ENCODE measurements around the gene FAIM2.

The FAIM2 gene

GRCh38 chr12:49890096-49890461 lies 13.6 kb downstream of the FAIM2 start:
- no peak overlapping the region for H3K4me3 ChIP-seq (ENCODE audit: low read depth in 1 of 2, low read length in 2 of 2)
- H3K36me3 ChIP-seq (ENCODE audit: control insufficient read depth in 1 of 2, insufficient read depth in 2 of 2, low read length in 2 of 2): no peaks in the 10 kb centered on the region
- H3K4me1 ChIP-seq (ENCODE audit: control insufficient read depth in 1 of 2, insufficient read depth in 2 of 2, low read length in 2 of 2): no peaks in the 10 kb centered on the region
- H3K9me3 ChIP-seq (ENCODE audit: control insufficient read depth in 1 of 2, low read length in 2 of 2): no peaks in the 10 kb centered on the region
- no peak overlapping the region for H3K27ac ChIP-seq (ENCODE audit: low read length)
- no peaks in the 10 kb centered on the region for H3K27me3 ChIP-seq (ENCODE audit: low read depth, low read length)

DNA sequence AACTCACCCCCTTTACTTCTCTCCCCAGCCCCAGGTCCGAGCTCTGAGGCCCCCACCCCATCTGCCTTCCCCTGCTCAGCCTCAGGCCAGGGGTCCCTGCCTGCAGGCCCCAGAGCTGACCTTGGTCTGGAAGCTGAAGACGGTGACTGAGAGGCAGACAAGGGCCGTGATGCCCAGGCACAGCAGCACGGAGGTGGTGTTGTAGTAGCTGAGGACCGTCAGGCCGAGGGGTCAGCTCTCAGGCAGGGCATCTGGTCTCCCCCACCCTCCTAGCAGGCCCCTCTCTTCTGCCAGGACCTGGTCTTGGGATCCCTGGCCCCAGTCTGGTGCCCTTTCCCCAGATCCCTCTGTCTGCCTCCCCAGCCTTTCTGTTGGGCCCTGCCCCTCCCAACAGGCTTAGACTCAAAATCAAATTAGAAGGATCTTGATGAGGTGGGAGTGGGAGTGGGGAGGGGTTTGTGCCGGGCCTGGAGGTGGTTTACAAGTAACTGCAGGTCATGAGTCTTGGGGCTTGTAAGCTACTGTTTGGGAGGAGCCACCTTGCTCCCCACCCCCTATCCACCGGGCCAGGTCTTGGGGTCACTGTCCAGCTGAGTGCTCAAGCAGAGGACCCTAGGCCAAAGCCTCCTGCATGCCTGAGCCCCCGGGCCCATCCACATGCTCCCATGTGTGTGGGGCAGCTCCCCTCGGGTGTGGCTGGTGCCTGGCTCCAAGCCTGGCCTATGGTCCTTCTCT lies 14.2 kb downstream of the FAIM2 start:
- H3K27ac ChIP-seq (ENCODE audit: low read length): no peak overlapping the region
- H3K27me3 ChIP-seq (ENCODE audit: low read depth, low read length): no peaks in the 10 kb centered on the region
- H3K4me3 ChIP-seq (ENCODE audit: low read depth in 1 of 2, low read length in 2 of 2): no peak overlapping the region
- H3K9me3 ChIP-seq (ENCODE audit: control insufficient read depth in 1 of 2, low read length in 2 of 2): no peaks in the 10 kb centered on the region
- H3K4me1 ChIP-seq (ENCODE audit: control insufficient read depth in 1 of 2, insufficient read depth in 2 of 2, low read length in 2 of 2): no peaks in the 10 kb centered on the region
- no peaks in the 10 kb centered on the region for H3K36me3 ChIP-seq (ENCODE audit: control insufficient read depth in 1 of 2, insufficient read depth in 2 of 2, low read length in 2 of 2)

DNA sequence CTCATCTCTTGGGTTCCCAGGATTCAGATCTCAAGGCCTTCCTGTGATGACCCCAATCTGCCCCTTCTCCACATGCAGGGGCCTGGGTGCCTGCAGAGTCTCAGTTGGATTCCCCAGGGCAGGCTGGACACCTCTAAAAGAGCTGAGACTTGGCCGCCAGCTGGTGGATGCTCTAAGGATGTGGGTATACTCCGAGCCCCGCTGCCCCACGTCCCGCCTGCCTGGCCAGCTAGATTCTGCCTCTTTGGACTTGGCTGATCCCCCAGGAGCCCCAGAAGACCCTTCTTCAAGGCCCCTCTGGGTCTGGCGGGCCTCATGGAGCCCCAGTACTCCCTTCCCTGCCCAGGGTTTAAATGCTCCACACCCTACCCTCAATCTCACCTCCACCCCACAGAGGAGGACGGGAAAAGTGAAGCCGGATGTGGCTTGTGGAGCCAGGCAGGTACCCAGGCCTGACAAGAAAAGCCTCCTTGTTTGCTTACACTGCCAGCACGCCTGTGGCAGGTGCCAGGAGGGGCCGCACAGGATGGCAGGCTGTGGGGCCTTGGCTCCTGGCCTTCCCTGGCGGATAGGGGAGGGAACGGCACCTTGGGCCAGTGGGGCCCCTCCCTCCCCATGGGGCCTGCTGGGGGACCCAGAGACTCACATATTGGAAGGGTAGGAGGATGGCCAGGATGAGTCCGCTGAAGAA lies 15.1 kb downstream of the FAIM2 start:
- Histone ChIP-seq H3K27ac (ENCODE audit: low read length) (no peak overlapping the region), H3K4me1 (ENCODE audit: control insufficient read depth in 1 of 2, insufficient read depth in 2 of 2, low read length in 2 of 2) (no peaks in the 10 kb centered on the region), H3K36me3 (ENCODE audit: control insufficient read depth in 1 of 2, insufficient read depth in 2 of 2, low read length in 2 of 2) (no peaks in the 10 kb centered on the region), H3K27me3 (ENCODE audit: low read depth, low read length) (no peaks in the 10 kb centered on the region), H3K9me3 (ENCODE audit: control insufficient read depth in 1 of 2, low read length in 2 of 2) (no peaks in the 10 kb centered on the region), H3K4me3 (ENCODE audit: low read depth in 1 of 2, low read length in 2 of 2) (no peak overlapping the region)

DNA sequence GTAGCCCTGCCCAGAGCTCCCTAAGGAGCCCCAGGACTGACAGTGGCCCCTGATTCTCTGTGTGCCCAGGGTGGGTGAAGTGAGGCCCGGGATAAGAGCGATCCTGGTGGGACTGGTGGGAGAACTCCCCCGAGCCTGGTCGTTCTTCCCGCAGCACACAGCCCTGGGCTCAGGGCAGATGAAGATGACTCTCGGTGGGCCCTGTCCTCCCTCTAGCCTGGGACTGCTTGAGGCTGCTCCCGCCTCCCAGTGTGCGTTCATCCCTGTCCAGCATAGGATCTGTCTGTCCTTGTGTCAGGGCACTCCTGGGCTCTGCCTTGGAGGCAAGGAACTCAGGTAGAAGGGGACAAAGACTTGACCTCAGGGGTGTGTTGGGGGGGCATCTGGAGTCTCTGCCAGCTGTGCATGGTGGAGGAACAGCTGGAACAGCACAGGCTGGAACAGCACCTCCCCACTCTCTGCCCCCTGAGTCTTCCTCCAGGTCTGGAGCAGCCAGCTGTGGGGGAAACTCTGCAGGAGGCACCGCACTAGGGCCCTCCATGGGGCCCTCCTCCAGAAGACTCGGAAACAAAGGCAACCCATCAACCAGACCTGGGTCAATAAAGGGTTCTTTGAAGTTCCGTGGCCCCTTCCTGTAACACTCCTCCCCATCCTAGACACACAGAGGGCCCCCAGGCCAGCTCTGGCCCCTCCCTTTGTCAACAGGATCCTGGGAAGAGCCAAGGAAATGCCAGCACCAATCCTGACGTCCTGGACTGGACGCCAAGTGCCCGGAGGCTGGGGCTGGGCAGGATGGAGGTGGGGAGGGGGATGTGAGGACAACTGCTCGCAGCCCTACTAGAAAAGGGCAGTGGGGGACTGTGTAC lies 15.9 kb downstream of the FAIM2 start:
- Histone ChIP-seq H3K9me3 (ENCODE audit: control insufficient read depth in 1 of 2, low read length in 2 of 2) (no peaks in the 10 kb centered on the region), H3K27ac (ENCODE audit: low read length) (no peak overlapping the region), H3K4me3 (ENCODE audit: low read depth in 1 of 2, low read length in 2 of 2) (no peak overlapping the region), H3K36me3 (ENCODE audit: control insufficient read depth in 1 of 2, insufficient read depth in 2 of 2, low read length in 2 of 2) (no peaks in the 10 kb centered on the region), H3K27me3 (ENCODE audit: low read depth, low read length) (no peaks in the 10 kb centered on the region), H3K4me1 (ENCODE audit: control insufficient read depth in 1 of 2, insufficient read depth in 2 of 2, low read length in 2 of 2) (no peaks in the 10 kb centered on the region)

- no peaks in the 10 kb centered on the region for H3K36me3 ChIP-seq (ENCODE audit: control insufficient read depth in 1 of 2, insufficient read depth in 2 of 2, low read length in 2 of 2)
- no peak overlapping the region for H3K4me3 ChIP-seq (ENCODE audit: low read depth in 1 of 2, low read length in 2 of 2)
Observed at GRCh38 chr12:49887091-49887490, 16.6 kb downstream of the FAIM2 start.

GRCh38 chr12:49885663-49886461 lies 17.8 kb downstream of the FAIM2 start:
- Histone ChIP-seq H3K27ac (ENCODE audit: low read length) (no peak overlapping the region), H3K4me1 (ENCODE audit: control insufficient read depth in 1 of 2, insufficient read depth in 2 of 2, low read length in 2 of 2) (no peaks in the 10 kb centered on the region), H3K36me3 (ENCODE audit: control insufficient read depth in 1 of 2, insufficient read depth in 2 of 2, low read length in 2 of 2) (no peaks in the 10 kb centered on the region), H3K4me3 (ENCODE audit: low read depth in 1 of 2, low read length in 2 of 2) (no peak overlapping the region), H3K9me3 (ENCODE audit: control insufficient read depth in 1 of 2, low read length in 2 of 2) (no peaks in the 10 kb centered on the region), H3K27me3 (ENCODE audit: low read depth, low read length) (no peaks in the 10 kb centered on the region)

More at GRCh38 chr12:49887091-49887490, 16.6 kb downstream of the FAIM2 start:
- no peaks in the 10 kb centered on the region for H3K9me3 ChIP-seq (ENCODE audit: control insufficient read depth in 1 of 2, low read length in 2 of 2)
- no peaks in the 10 kb centered on the region for H3K4me1 ChIP-seq (ENCODE audit: control insufficient read depth in 1 of 2, insufficient read depth in 2 of 2, low read length in 2 of 2)
- no peak overlapping the region for H3K27ac ChIP-seq (ENCODE audit: low read length)
- no peaks in the 10 kb centered on the region for H3K27me3 ChIP-seq (ENCODE audit: low read depth, low read length)

- Histone ChIP-seq H3K4me1 (ENCODE audit: control insufficient read depth in 1 of 2, insufficient read depth in 2 of 2, low read length in 2 of 2) (no peaks in the 10 kb centered on the region), H3K9me3 (ENCODE audit: control insufficient read depth in 1 of 2, low read length in 2 of 2) (no peaks in the 10 kb centered on the region), H3K4me3 (ENCODE audit: low read depth in 1 of 2, low read length in 2 of 2) (no peak overlapping the region), H3K27ac (ENCODE audit: low read length) (no peak overlapping the region), H3K27me3 (ENCODE audit: low read depth, low read length) (no peaks in the 10 kb centered on the region), H3K36me3 (ENCODE audit: control insufficient read depth in 1 of 2, insufficient read depth in 2 of 2, low read length in 2 of 2) (no peaks in the 10 kb centered on the region)
Observed at GRCh38 chr12:49885118-49885517, 18.6 kb downstream of the FAIM2 start.

- Histone ChIP-seq H3K36me3 (ENCODE audit: control insufficient read depth in 1 of 2, insufficient read depth in 2 of 2, low read length in 2 of 2) (no peaks in the 10 kb centered on the region), H3K4me3 (ENCODE audit: low read depth in 1 of 2, low read length in 2 of 2) (no peak overlapping the region), H3K27ac (ENCODE audit: low read length) (no peak overlapping the region), H3K27me3 (ENCODE audit: low read depth, low read length) (no peaks in the 10 kb centered on the region), H3K9me3 (ENCODE audit: control insufficient read depth in 1 of 2, low read length in 2 of 2) (no peaks in the 10 kb centered on the region), H3K4me1 (ENCODE audit: control insufficient read depth in 1 of 2, insufficient read depth in 2 of 2, low read length in 2 of 2) (no peaks in the 10 kb centered on the region)
Observed at GRCh38 chr12:49882851-49883464, 20.7 kb downstream of the FAIM2 start.

GRCh38 chr12:49882248-49882850 lies 21.4 kb downstream of the FAIM2 start:
- Histone ChIP-seq H3K9me3 (ENCODE audit: control insufficient read depth in 1 of 2, low read length in 2 of 2) (no peaks in the 10 kb centered on the region), H3K27me3 (ENCODE audit: low read depth, low read length) (no peaks in the 10 kb centered on the region), H3K27ac (ENCODE audit: low read length) (no peak overlapping the region), H3K4me1 (ENCODE audit: control insufficient read depth in 1 of 2, insufficient read depth in 2 of 2, low read length in 2 of 2) (no peaks in the 10 kb centered on the region), H3K4me3 (ENCODE audit: low read depth in 1 of 2, low read length in 2 of 2) (no peak overlapping the region), H3K36me3 (ENCODE audit: control insufficient read depth in 1 of 2, insufficient read depth in 2 of 2, low read length in 2 of 2) (no peaks in the 10 kb centered on the region)

DNA sequence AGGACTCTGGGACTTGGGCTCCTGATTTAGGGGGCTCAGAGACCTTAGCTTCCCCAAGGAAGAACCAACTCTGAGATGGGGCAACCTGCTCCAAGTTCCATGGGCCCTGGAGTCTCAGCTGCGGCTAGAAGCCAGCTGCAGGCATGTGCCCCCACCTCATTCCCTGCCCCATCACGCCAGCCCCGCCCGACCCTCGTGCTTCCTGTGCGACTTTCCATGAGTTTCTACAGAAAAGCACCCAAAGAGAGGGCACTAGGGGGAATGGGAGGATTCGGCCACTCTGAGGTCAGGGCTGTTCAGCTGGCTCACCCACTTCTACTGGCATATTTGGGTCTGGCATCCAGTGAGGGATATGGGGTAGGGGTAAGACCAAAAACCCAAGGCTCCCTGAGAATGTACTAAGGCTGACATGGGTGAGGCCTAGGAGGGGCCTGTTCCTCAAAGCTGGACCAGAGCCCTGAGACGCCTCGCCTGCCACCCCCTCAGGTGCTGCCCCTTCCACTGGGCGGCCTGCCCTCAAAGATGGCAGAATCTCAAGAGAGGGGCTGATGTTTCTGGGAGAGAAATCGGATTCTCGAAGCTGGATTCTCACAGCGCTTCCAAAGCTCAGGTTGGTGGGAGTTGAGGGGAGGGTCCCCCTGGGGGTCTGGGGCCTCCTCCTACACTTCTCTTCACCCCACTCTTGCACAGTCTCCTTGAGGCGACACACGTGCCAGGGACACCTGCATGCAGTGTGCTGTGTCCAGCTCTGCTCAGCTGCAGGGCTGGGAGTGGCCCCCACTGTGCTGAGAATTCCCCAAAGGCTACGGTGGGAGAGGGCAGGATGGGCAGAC lies 22.1 kb downstream of the FAIM2 start:
- H3K36me3 ChIP-seq (ENCODE audit: control insufficient read depth in 1 of 2, insufficient read depth in 2 of 2, low read length in 2 of 2): no peaks in the 10 kb centered on the region
- H3K4me1 ChIP-seq (ENCODE audit: control insufficient read depth in 1 of 2, insufficient read depth in 2 of 2, low read length in 2 of 2): no peaks in the 10 kb centered on the region
- no peak overlapping the region for H3K27ac ChIP-seq (ENCODE audit: low read length)
- no peak overlapping the region for H3K4me3 ChIP-seq (ENCODE audit: low read depth in 1 of 2, low read length in 2 of 2)
- no peaks in the 10 kb centered on the region for H3K27me3 ChIP-seq (ENCODE audit: low read depth, low read length)
- H3K9me3 ChIP-seq (ENCODE audit: control insufficient read depth in 1 of 2, low read length in 2 of 2): no peaks in the 10 kb centered on the region
